OCI-LY3 (cell line): ENCODE results near the gene UBE2B.

ENCODE experiments used
- EZH2phosphoT487 ChIP-seq: fragments of 200-600 bp; shearing (Covaris generic); IDR thresholded peaks from 2 replicates; pipeline ENCODE4 v1.6.1; 2018; ENCODE audit warnings: antibody characterized with exemption, mixed run types, low read depth
- TF ChIP-seq, protein P1 (sequence below): fragments of 200-600, 300-600 bp; sonication (generic); IDR thresholded peaks from 2 replicates; pipeline ENCODE4 v1.5.1; 2014; ENCODE audit warnings: antibody characterized with exemption, low read length, low read depth

DNA sequence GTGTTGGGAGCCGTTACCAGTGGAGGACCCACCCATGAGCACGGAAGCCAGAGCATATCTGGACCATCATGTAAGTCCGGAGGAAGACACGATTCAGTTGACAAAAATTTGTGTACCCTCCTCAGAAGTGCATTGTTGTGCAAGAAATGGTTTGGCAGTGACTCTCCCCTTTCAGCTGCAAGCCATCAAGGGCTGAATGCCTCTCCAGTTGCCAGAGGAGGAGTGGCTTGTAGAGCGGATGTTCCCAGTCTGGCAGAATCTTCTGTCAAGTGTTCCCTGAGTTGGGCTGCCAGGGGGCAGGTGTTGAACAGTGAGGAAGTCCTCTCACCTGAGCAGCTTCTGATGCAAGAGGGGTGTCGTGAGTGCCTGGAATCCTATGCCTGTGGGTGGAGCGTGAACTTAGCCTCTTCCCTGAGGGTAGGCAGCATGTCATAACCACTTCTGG, 67.9 kb downstream of the UBE2B start:
- TF ChIP-seq, protein P1, sequence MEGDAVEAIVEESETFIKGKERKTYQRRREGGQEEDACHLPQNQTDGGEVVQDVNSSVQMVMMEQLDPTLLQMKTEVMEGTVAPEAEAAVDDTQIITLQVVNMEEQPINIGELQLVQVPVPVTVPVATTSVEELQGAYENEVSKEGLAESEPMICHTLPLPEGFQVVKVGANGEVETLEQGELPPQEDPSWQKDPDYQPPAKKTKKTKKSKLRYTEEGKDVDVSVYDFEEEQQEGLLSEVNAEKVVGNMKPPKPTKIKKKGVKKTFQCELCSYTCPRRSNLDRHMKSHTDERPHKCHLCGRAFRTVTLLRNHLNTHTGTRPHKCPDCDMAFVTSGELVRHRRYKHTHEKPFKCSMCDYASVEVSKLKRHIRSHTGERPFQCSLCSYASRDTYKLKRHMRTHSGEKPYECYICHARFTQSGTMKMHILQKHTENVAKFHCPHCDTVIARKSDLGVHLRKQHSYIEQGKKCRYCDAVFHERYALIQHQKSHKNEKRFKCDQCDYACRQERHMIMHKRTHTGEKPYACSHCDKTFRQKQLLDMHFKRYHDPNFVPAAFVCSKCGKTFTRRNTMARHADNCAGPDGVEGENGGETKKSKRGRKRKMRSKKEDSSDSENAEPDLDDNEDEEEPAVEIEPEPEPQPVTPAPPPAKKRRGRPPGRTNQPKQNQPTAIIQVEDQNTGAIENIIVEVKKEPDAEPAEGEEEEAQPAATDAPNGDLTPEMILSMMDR: no peak
- TF ChIP-seq EZH2phosphoT487: no peak
